Measurements from ENCODE around the gene CRYGD.
"Not testable (repeated sequence)": the region's sequence is repeated elsewhere in the genome, so short reads cannot be mapped to it uniquely, and the experiment has no call there.

The CRYGD gene

DNA sequence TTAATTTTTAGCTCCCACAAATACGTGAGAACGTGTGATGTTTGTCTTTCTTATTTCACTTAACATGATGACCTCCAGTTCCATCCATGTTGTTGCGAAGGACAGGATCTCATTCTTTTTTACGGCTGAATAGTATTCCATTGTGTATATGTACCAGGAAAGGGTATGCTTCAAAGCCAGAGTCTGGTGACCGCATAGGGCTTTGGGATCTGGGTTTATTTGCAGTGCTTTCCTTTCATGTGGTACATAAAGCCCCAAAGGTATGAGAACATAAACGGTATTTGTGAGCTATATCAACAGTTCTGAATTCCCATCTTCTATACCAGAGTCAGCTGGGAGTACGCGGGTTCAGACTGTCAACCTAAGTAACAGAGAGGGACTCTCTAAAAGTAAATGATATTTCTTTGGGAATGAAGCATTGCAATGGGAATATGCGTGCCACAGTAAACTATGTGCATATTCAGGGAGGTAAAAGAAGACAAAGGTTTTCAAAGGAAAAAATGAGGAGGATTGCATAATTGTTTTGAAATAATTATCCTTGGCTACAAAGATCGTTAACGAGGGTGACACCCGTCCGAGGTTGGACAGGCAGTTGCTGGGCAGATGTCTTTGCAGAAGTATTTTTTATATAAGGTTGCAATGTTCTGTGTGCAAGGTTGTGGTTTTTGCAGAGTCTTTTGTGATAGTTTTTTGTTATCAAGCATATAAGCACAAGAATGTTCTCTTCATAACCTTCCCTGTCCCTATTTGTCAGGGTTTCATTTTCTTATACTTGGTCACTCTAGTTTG is 24.4 kb downstream of the CRYGD start:
- H3K4me3 ChIP-seq (ENCODE audit: low read depth in 1 of 2, low read length in 2 of 2), result no peak overlapping the region; a peak in 1 of 4 replicates
- H3K79me2 ChIP-seq (ENCODE audit: insufficient read depth, low read length), result no peaks in the 10 kb centered on the region
- H3K36me3 ChIP-seq (ENCODE audit: insufficient read depth, low read length), result no peaks in the 10 kb centered on the region
- H3K9me3 ChIP-seq (ENCODE audit: insufficient read depth, low read length, severe bottlenecking), result no peaks in the 10 kb centered on the region
- no peak overlapping the region for H2AFZ ChIP-seq (ENCODE audit: low read depth, low read length)
- peaks cover 30% of the 10 kb centered on the region for H3K4me1 ChIP-seq (ENCODE audit: insufficient read depth, low read length)
- ATAC-seq (ENCODE audit: insufficient read depth, low read depth), result peak; percentile 42; the same call in 2 of the 3 replicates
- H3K27me3 ChIP-seq (ENCODE audit: insufficient read depth, low read length, poor library complexity), result no peaks in the 10 kb centered on the region
- TF ChIP-seq, protein P1, sequence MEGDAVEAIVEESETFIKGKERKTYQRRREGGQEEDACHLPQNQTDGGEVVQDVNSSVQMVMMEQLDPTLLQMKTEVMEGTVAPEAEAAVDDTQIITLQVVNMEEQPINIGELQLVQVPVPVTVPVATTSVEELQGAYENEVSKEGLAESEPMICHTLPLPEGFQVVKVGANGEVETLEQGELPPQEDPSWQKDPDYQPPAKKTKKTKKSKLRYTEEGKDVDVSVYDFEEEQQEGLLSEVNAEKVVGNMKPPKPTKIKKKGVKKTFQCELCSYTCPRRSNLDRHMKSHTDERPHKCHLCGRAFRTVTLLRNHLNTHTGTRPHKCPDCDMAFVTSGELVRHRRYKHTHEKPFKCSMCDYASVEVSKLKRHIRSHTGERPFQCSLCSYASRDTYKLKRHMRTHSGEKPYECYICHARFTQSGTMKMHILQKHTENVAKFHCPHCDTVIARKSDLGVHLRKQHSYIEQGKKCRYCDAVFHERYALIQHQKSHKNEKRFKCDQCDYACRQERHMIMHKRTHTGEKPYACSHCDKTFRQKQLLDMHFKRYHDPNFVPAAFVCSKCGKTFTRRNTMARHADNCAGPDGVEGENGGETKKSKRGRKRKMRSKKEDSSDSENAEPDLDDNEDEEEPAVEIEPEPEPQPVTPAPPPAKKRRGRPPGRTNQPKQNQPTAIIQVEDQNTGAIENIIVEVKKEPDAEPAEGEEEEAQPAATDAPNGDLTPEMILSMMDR (IDR thresholded peaks at IDR 0.05; ENCODE audit: borderline replicate concordance, extremely low read depth, low read length, poor library complexity, severe bottlenecking), result no peak
- no peak for TF ChIP-seq EZH2 (IDR thresholded peaks at IDR 0.05; ENCODE audit: borderline replicate concordance, low read depth, low read length, severe bottlenecking)
- DNase-seq, result peak; percentile 35
- no peaks in the 10 kb centered on the region for H4K20me1 ChIP-seq (ENCODE audit: insufficient read depth, low read length)
- peak overlapping the region; percentile 42; the same call in 1 of the 2 replicates for H3K9ac ChIP-seq (ENCODE audit: low read depth, low read length)
- peak overlapping the region; percentile 68 for H3K27ac ChIP-seq (ENCODE audit: low read length)
- peak overlapping the region; percentile 53 for H3K4me2 ChIP-seq (ENCODE audit: insufficient read depth, low read length)

DNA sequence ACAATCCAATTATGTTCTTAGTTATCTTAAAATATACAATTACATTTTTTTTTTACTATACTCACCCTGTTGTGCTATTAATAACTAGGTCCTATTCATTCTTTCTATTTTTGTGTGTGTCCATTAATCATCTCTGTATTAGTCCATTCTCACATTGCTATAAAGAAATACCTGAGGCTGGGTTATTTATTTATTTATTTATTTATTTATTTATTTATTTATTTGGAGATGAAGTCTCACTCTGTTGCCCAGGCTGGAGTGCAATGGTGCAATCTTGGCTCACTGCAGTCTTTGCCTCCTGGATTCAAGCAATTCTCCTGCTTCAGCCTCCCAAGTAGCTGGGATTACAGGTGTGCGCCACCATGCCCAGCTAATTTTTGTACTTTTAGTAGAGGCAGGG is 25.6 kb downstream of the CRYGD start:
- H3K36me3 ChIP-seq (ENCODE audit: insufficient read depth, low read length); H3K4me3 ChIP-seq (ENCODE audit: low read depth in 1 of 2, low read length in 2 of 2); H3K9me3 ChIP-seq (ENCODE audit: insufficient read depth, low read length, severe bottlenecking); H3K79me2 ChIP-seq (ENCODE audit: insufficient read depth, low read length); H2AFZ ChIP-seq (ENCODE audit: low read depth, low read length); H3K9ac ChIP-seq (ENCODE audit: low read depth, low read length); ATAC-seq (ENCODE audit: insufficient read depth, low read depth); H3K27ac ChIP-seq (ENCODE audit: low read length); DNase-seq; H3K4me2 ChIP-seq (ENCODE audit: insufficient read depth, low read length); H3K27me3 ChIP-seq (ENCODE audit: insufficient read depth, low read length, poor library complexity); H4K20me1 ChIP-seq (ENCODE audit: insufficient read depth, low read length): not testable (repeated sequence)
- peaks cover 30% of the 10 kb centered on the region for H3K4me1 ChIP-seq (ENCODE audit: insufficient read depth, low read length)

DNA sequence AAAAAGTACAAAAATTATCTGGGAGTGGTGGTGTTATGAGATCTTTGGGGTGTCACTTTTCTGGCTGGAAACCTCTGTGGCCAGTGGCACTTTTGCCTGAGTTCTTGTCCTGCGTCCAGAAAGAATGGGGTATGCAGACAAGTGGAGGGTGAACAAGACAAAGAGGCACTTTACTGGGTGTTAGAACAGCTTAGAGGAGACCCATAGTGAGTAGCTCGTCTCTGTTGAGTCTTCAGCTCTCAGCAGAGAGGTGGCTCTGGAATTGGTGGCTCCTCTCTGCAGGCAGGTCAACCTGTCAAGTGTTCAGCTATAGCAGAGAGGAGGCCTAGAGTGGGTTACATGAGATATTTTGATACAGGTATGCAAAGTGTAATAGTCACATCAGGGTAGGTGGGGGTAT is 26.1 kb downstream of the CRYGD start:
- Histone ChIP-seq H4K20me1 (ENCODE audit: insufficient read depth, low read length) (no peaks in the 10 kb centered on the region), H2AFZ (ENCODE audit: low read depth, low read length) (no peak overlapping the region), H3K27me3 (ENCODE audit: insufficient read depth, low read length, poor library complexity) (no peaks in the 10 kb centered on the region), H3K27ac (ENCODE audit: low read length) (no peak overlapping the region), H3K4me1 (ENCODE audit: insufficient read depth, low read length) (peaks cover 30% of the 10 kb centered on the region), H3K79me2 (ENCODE audit: insufficient read depth, low read length) (no peaks in the 10 kb centered on the region), H3K4me2 (ENCODE audit: insufficient read depth, low read length) (no peak overlapping the region), H3K4me3 (ENCODE audit: low read depth in 1 of 2, low read length in 2 of 2) (no peak overlapping the region), H3K9ac (ENCODE audit: low read depth, low read length) (no peak overlapping the region), H3K9me3 (ENCODE audit: insufficient read depth, low read length, severe bottlenecking) (no peaks in the 10 kb centered on the region), H3K36me3 (ENCODE audit: insufficient read depth, low read length) (no peaks in the 10 kb centered on the region)
- DNase-seq, result no peak
- no peak for TF ChIP-seq EZH2 (IDR thresholded peaks at IDR 0.05; ENCODE audit: borderline replicate concordance, low read depth, low read length, severe bottlenecking)
- TF ChIP-seq, protein P1 (IDR thresholded peaks at IDR 0.05; ENCODE audit: borderline replicate concordance, extremely low read depth, low read length, poor library complexity, severe bottlenecking), result no peak
- ATAC-seq (ENCODE audit: insufficient read depth, low read depth), result no peak

DNA sequence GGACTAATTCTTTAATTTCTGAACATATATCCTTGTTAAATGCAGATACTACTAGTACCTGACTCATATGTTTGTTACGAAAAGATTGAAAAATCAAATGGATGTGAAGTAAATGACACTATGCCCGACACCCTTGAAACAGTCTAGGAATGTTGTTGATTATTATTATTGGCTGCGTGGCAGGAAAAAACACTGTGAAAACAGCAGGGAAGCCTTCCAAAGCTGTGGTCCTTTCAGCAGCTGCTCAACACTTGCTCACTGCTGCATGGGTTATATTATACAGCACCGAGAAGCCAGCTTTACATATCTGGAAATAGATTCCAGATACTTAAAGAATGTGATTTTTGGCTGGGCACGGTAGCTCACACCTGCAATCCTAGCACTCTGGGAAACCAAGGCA is 26.5 kb downstream of the CRYGD start:
- TF ChIP-seq, protein P1 (IDR thresholded peaks at IDR 0.05; ENCODE audit: borderline replicate concordance, extremely low read depth, low read length, poor library complexity, severe bottlenecking), result no peak
- TF ChIP-seq EZH2 (IDR thresholded peaks at IDR 0.05; ENCODE audit: borderline replicate concordance, low read depth, low read length, severe bottlenecking), result no peak
- Histone ChIP-seq H4K20me1 (ENCODE audit: insufficient read depth, low read length) (no peaks in the 10 kb centered on the region), H3K27me3 (ENCODE audit: insufficient read depth, low read length, poor library complexity) (no peaks in the 10 kb centered on the region), H3K36me3 (ENCODE audit: insufficient read depth, low read length) (no peaks in the 10 kb centered on the region), H2AFZ (ENCODE audit: low read depth, low read length) (no peak overlapping the region), H3K4me2 (ENCODE audit: insufficient read depth, low read length) (no peak overlapping the region), H3K9ac (ENCODE audit: low read depth, low read length) (no peak overlapping the region), H3K4me1 (ENCODE audit: insufficient read depth, low read length) (peaks cover 30% of the 10 kb centered on the region), H3K9me3 (ENCODE audit: insufficient read depth, low read length, severe bottlenecking) (no peaks in the 10 kb centered on the region), H3K27ac (ENCODE audit: low read length) (no peak overlapping the region), H3K79me2 (ENCODE audit: insufficient read depth, low read length) (no peaks in the 10 kb centered on the region), H3K4me3 (ENCODE audit: low read depth in 1 of 2, low read length in 2 of 2) (no peak overlapping the region)
- no peak for ATAC-seq (ENCODE audit: insufficient read depth, low read depth)
- DNase-seq, result no peak

Measured in DND-41 (cell line).